ENCODE data around the gene SCFD2. TPM values are rescaled to one million over a fixed set of nuclear protein-coding genes. Genes with fewer than 3 reads are reported as not detected.

SCFD2 gene
- total and polyA plus RNA-seq, 2 of the 8 experiments (the other 6 are each of a cell fraction or from before 2014, with no cell fraction given) = 6.2 to 10.2 TPM

GRCh38 chr4:53366301-53366716 lies 448 bp upstream of the SCFD2 start:
- Histone ChIP-seq H3K4ac (replicated peaks; ENCODE audit: insufficient read length, low read depth, low read length) (no peak overlapping the region), H3K4me2 (ENCODE audit: insufficient read depth in 1 of 2, low read depth in 2 of 2, low read length in 2 of 2) (peak overlapping the region; percentile 78 to 97), H3K56ac (replicated peaks; ENCODE audit: insufficient read length, low read depth, low read length) (no peak overlapping the region), H3K18ac (ENCODE audit: extremely low read depth, low read length) (no peak overlapping the region), H4K20me1 (replicated peaks in 1 of 2; ENCODE audit: control insufficient read depth in 1 of 2, insufficient read depth in 2 of 2, low read length in 2 of 2) (no peaks in the 10 kb centered on the region), H4K8ac (ENCODE audit: extremely low read depth, insufficient read depth, low read length) (no peak overlapping the region), H3K27me3 (replicated peaks in 1 of 4; ENCODE audit: control insufficient read depth in 3 of 4, extremely low read depth in 1 of 4, insufficient read depth in 3 of 4, low read length in 3 of 4) (peaks cover 2 to 8% (median 3%) of the 10 kb centered on the region in 4 experiments; a peak in 5 of 7 replicates), H2BK15ac (ENCODE audit: low read length) (no peak overlapping the region), H3K4me1 (replicated peaks in 1 of 4; ENCODE audit: control insufficient read depth in 3 of 4, insufficient read depth in 4 of 4, low read length in 3 of 4) (0 out of 7 replicates have a peak, but pooled peaks cover 0 to 2% (median 0%) of the 10 kb centered on the region in 4 experiments), H2BK120ac (replicated peaks; ENCODE audit: low read depth, low read length) (no peak overlapping the region), H2BK20ac (ENCODE audit: low read length) (no peak overlapping the region), H3K27ac (ENCODE audit: low read depth, low read length) (no peak overlapping the region), H2BK5ac (ENCODE audit: low read depth, low read length) (no peak overlapping the region), H2BK12ac (ENCODE audit: low read depth, low read length) (no peak overlapping the region), H3K9me3 (ENCODE audit: insufficient read depth in 2 of 2, low read depth in 1 of 2, low read length in 1 of 2) (no peaks in the 10 kb centered on the region), H3K79me1 (ENCODE audit: low read depth, low read length) (no peaks in the 10 kb centered on the region), H4K5ac (ENCODE audit: insufficient read length, low read depth, low read length) (no peak overlapping the region), H3K14ac (ENCODE audit: insufficient read length) (no peak overlapping the region), H3K4me3 (ENCODE audit: extremely low read depth in 1 of 4, insufficient read depth in 2 of 4, low read depth in 3 of 4, low read length in 4 of 4) (peak overlapping the region; percentile 74 to 99 (median 97); a peak in 7 of 8 replicates), H4K91ac (replicated peaks; ENCODE audit: insufficient read length, low read length) (no peak overlapping the region), H3K23ac (ENCODE audit: insufficient read length) (no peak overlapping the region), H3K36me3 (ENCODE audit: control insufficient read depth in 2 of 4, insufficient read depth in 4 of 4, low read length in 3 of 4) (no peaks in the 10 kb centered on the region), H3K9ac (replicated peaks in 1 of 4; ENCODE audit: extremely low read depth in 1 of 4, low read depth in 3 of 4, low read length in 3 of 4) (no peak overlapping the region; a peak in 1 of 7 replicates), H2AFZ (ENCODE audit: low read length) (peak overlapping the region; percentile 95), H2AK5ac (ENCODE audit: low read depth, low read length) (no peak overlapping the region), H3K23me2 (ENCODE audit: low read depth, low read length) (peaks cover 13% of the 10 kb centered on the region; the same call in 1 of the 2 replicates), H3K79me2 (ENCODE audit: control insufficient read depth in 1 of 2, insufficient read depth in 2 of 2, low read length in 2 of 2) (no peaks in the 10 kb centered on the region)
- ChIA-PET POLR2A (ENCODE audit: partially characterized antibody) (no interaction called here), CTCF (ENCODE audit: partially characterized antibody) (interaction anchor here (1.2 kb wide), 1 partner anchor 21 kb away, joined by 3 read pairs; no protein-coding TSS in a partner anchor)
- DNase-seq (ENCODE audit: low read depth in 1 of 2, low spot score in 2 of 2) (no peak), FAIRE-seq (no peak)
- TF ChIP-seq RAD21 (IDR thresholded peaks at IDR 0.05 in 1 of 2, conservative IDR thresholded peaks at IDR 0.05 in 1 of 2; ENCODE audit: low read depth in 2 of 2, low read length in 2 of 2) (no peak), KDM5A (IDR thresholded peaks at IDR 0.05; ENCODE audit: low read length) (no peak), RXRA (IDR thresholded peaks at IDR 0.05; ENCODE audit: insufficient read depth, low read depth, low read length) (no peak), GABPA (IDR thresholded peaks at IDR 0.05; ENCODE audit: borderline replicate concordance, insufficient read depth, low read length) (no peak)
- 41 to 100% methylated on average over 1 to 8 of the region's 8 CpGs for WGBS, 2 experiments (ENCODE audit: extremely low coverage in 1 of 2, insufficient coverage in 1 of 2, insufficient read length in 1 of 2, insufficient replicate concordance in 2 of 2, low coverage in 1 of 2, low lambda C conversion rate in 2 of 2, missing lambda C conversion rate in 1 of 2)

Measured in H1 (cell line).